Limb (tissue), 2 donors: ENCODE results near the gene GPSM1.
"Not testable (repeated sequence)": the region's sequence is repeated elsewhere in the genome, so short reads cannot be mapped to it uniquely, and the experiment has no call there.

Source experiments
- DNase-seq, 2 donors: peaks; one replicate each; pipeline ENCODE4 v3.0.0-alpha.2; 2016; ENCODE audit errors: extremely low spot score in 2 of 2

GPSM1 gene

DNA sequence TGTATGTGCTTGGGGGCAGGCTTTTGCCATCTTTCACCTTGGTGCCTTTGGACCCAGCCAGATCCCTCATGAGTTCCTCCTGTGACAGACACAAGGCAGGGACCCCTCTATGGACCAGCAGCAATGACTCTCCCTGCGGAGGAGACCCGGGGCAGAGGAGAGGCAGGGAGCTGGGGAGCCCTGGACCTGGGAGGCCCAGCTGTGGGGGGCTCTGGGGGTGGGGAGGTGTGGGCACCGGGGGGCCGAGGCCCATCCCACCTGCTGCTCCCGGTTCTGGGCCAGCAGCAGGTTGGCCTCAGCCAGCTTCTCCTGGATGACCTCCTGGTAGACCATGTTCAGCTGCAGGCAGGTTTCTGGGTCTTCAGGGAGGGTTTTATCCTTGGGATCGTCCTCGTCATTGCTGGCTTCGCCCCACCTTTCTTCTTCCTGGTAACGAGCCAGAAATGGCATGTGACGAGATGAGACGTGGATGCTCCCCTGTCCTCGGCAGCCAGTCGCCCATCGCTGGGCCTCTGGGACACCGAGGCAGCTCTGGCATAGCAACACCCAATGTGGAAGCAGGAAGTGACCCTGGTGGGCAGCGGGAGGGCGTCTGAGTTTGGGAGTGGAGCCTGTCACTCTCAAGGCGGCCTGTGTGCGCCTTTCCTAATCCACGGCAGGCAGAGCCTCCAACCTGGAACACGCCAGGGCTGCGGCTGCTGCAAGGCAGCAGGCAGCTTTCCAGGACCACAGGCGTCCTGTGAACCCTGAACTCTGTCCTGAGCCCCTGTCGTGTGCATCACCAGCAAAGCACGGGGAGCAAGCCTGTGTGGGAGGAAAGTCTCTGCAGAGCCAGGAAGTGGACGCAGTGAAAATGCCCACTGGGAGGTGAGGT, 68.2 kb downstream of the GPSM1 start:
- DNase-seq = no peak

DNA sequence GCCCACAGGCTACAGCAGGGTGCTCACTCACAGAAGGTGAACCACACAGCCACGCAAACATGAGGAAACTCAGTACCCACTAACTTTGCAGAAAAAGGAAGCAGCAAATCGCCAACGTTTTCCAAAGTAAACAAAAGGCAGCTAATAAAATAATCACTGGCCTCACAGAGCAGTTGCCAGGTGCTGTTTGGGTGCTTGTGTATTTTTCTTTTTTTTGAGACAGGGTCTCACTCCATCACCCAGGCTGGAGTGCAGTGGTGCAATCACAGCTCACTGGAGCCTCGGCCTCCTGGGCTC, 68.8 kb downstream of the GPSM1 start:
- no peak for DNase-seq

DNA sequence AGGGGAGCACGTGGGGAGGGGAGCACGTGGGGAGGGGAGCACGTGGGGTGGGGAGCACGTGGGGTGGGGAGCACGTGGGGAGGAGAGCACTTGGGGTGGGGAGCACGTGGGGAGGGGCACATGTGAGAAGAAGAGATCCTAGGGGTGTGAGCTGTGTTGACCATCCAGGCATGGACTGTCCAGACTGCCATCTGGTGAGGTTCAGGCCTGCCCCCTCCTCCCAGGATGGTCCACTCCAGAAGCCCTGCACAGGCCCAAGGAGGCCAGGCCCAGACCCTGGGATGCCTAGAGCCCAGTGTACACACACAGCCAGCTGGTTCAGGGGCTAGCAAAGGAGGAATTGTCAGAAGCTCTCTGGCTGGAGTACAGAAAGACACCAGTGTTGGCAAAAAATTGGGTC, 70.3 kb downstream of the GPSM1 start:
- no peak for DNase-seq

DNA sequence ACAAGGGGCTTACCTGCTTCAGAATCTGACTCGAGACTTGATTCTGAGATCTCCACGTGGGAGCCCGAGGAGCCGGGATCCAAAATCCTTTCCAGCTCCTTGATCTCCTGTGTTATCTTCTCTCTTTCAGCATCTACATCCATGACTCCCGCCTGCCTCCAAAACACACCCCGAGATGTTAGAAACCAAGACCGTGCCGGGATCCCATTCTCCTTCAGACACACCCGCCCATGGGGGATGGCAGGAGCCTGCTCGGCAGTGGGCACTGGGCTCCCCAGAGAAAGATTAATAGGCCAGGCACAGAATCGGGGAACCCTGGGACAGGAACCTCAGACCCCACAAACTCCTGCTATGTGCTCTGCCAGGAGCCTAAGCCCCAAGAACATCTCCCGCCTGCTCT, 70.9 kb downstream of the GPSM1 start:
- DNase-seq = no peak

DNA sequence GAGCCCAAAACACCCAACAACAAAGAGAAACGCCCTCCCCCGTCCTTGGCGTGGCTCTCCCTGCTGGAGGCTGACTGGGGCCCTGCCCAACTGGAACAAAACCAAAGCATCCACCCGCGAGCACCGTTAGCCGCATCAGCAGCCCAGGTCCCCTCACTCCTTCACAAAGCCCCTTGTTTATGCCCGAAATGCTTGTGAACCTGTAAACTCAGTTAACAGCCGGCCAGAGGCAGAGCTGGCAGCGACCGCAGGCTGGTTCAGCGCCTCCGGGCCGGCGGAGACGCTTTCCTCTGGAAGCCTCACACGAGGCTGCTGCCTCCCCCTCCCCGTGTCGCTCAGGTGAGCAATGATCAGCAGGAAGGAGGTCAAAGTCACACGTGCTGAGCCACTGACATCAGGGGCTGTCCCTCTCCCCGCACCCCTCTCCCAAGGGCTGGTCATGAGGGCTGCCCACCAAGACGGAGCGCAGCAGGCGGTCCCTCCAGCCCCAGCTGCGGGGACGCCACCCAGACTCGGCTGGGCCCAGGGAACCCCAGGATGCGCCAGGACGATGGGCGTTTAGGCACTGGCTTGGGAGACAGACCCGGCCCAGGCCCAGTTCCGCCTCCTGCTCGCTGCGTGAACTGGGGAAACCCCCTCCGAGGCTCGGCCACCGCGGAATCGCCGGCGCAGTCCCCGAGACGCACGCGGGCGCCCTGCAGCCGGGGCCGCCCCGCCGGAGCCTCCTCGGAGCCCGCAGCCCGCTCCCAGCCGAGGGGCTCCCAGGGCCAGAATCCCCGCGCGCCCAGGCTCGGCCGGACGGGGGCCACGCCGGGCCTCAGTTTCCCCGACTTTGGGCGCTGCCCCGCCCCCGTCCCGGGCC, 72.1 kb downstream of the GPSM1 start:
- peak; percentile 12 to 45 for DNase-seq

- DNase-seq = peak; percentile 87 to 94
Observed at GRCh38 chr9:136400038-136400834, 72.9 kb downstream of the GPSM1 start, which contains the start of gene SNAPC4. SNAPC4 (minus strand) TSS chr9:136400170; CDS start chr9:136398428, 1,742 bp downstream.

DNA sequence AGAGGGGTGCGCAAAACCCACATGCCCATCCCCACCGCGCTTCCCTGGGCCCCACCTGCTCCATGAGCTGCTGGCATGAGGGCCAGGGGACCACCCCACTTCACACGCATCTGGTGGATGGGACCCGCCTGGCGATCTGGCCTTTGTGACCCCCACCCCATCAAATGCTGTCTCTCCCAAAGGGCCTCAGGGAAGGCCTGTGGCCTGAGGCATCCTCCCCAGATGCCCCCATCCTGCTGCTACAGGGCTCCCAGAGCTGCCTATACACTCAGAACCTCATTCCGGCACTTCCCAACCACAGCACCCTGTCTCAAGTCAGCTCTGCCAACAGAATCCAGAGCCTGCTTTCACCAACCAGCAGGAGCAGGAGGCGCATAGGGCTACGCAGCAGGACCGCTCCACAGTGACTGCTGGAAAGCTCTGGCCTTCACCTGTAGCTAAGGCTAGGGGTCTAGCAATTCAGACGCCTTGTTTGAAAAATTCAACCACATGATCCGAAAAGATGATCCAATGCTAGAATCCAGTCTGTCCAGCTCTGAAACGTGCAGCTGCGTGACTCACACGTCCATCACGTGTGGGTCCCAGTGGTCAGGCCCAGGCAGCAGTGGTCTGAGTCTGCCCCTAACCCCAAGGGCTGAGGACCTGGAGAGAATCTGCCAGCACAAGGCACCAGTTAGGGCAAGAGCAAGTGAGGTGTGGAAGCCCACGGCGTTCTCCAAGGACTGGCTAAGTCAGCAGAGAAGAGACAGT, 74.0 kb downstream of the GPSM1 start:
- DNase-seq = no peak

DNA sequence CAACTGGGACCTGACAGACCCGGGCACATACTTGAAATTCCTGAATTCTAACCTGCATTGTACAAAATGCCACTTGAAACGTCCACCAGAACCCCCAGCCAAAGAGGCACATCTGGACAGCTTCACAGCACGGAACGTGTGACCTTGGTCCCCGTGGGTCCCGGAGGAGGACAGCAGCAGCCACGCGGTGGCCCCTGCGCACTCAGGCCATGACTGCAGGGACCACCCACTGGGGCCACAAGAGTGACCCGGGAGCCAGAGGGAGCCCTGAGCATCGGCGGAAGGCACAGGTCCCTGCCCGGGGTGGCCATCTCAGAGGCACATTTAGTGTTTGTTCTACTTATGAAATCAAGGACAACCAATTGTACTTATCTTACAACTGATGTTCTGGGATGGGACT, 74.7 kb downstream of the GPSM1 start:
- DNase-seq = no peak

DNA sequence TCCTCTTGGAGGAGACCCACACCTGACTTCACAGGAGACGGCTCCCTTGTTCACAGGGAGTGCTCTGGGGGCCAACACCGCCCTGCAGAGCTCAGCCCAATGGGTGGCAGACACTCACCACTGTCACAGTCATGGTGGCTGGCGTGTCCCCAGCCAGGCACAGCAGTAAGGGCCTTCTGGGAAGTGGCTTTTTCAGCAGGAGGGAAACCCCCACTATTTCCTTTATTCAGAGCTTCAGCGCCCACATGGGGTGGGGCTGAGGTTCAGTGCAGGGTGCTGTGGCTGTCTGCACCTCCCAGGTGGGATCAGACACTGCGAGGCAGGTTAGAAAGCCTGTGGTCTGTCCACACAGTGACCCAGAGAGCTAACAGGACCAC, 76.2 kb downstream of the GPSM1 start:
- DNase-seq = no peak

- no peak for DNase-seq
Observed at GRCh38 chr9:136403915-136404800, 76.8 kb downstream of the GPSM1 start.

DNA sequence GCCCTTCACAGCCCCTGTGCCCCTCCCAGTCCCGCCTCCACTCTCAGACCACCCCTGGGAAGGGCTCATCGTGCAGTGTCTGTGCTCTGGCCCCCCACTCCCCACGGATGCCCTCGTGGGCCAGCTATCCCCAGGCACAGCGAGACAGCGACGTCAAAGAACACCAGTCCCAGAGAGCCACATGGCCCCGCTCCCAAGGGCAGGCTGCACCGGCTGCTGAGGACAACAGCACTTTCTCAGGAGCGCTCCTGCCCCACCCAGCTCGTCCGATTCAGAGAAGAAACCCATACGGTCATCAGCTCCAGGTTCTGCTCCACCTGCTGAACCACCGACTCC, 77.4 kb downstream of the GPSM1 start:
- DNase-seq = no peak

DNA sequence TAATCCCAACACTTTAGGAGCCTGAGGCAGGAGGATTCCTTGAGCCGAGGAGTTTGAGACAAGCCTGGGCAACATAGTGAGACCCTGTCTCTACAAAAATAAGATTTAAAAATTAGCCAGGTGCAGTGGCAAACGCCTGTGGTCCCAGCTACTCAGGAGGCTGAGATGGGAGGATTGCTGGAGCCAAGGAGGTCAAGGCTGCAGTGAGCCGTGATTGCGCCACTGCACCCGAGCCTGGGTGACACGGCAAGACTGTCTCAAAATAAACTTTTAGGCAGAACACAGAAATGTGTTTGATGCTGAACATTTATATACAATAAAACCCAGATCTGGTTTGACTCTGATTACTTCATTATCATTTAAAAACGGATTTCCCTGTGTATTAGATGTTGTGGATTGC, 78.1 kb downstream of the GPSM1 start:
- no peak for DNase-seq

DNA sequence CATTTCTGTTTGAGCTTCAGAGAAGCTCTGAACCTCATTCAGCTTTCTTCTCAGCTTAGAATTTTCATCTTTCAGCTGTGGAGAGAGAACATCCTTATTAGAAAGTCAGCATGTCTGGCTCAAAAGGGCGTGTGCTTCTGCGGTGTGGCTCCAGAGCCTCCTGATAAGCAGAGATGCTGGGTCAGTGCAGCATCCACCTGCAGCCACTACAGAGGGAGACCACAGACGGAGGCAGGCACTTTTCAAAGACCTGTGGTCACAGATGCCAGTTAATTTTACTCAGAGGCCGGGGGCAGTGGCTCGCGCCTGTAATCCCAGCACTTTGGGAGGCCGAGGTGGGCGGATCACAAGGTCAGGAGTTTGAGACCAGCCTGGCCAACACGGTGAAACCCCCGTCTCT, 78.6 kb downstream of the GPSM1 start:
- not testable (repeated sequence) for DNase-seq

GRCh38 chr9:136407061-136407460, 79.7 kb downstream of the GPSM1 start:
- DNase-seq = not testable (repeated sequence)

- no peak for DNase-seq
Observed at GRCh38 chr9:136407911-136408310, 80.6 kb downstream of the GPSM1 start.
